GM21737 (cell line): ENCODE measurements around the gene GNB2.
"Not testable (repeated sequence)": the region's sequence is repeated elsewhere in the genome, so short reads cannot be mapped to it uniquely, and the experiment has no call there.

ENCODE experiments used
- ATAC-seq: cut with Tn5 transposase; IDR thresholded peaks from one replicate; pipeline ENCODE4 v1.9.1; 2021; ENCODE audit warnings: mild to moderate bottlenecking, moderate library complexity; ENCODE audit not compliant: unreplicated experiment

GNB2 gene

GRCh38 chr7:100693312-100694097 lies 20.0 kb downstream of the GNB2 start:
- peak; percentile 31 for ATAC-seq

GRCh38 chr7:100694098-100694745 lies 20.7 kb downstream of the GNB2 start, which contains the start of gene GIGYF1:
Gene GIGYF1, minus strand, starts transcription at chr7:100694250. Its CDS starts 6,012 bp downstream, at chr7:100688238.
- peak; percentile 38 for ATAC-seq

GRCh38 chr7:100696123-100696521 lies 22.6 kb downstream of the GNB2 start:
- no peak for ATAC-seq

GRCh38 chr7:100699018-100699417 lies 25.5 kb downstream of the GNB2 start:
- ATAC-seq = no peak

- ATAC-seq = not testable (repeated sequence)
Observed at GRCh38 chr7:100701089-100701488, 27.5 kb downstream of the GNB2 start.

GRCh38 chr7:100705320-100705752 lies 31.8 kb downstream of the GNB2 start:
- peak; percentile 56 for ATAC-seq

- ATAC-seq = peak; percentile 88
Observed at GRCh38 chr7:100705753-100706671, 32.5 kb downstream of the GNB2 start, which contains the start of gene POP7. Gene POP7, plus strand, starts transcription at chr7:100706121. Its CDS starts 710 bp downstream, at chr7:100706831.

GRCh38 chr7:100706672-100707311 lies 33.3 kb downstream of the GNB2 start:
- no peak for ATAC-seq

GRCh38 chr7:100708395-100708794 lies 34.9 kb downstream of the GNB2 start:
- ATAC-seq = no peak

GRCh38 chr7:100710452-100710851 lies 36.9 kb downstream of the GNB2 start:
- ATAC-seq = no peak

GRCh38 chr7:100711369-100711768 lies 37.8 kb downstream of the GNB2 start:
- ATAC-seq = no peak

GRCh38 chr7:100714725-100715124 lies 41.2 kb downstream of the GNB2 start:
- no peak for ATAC-seq

- ATAC-seq = not testable (repeated sequence)
Observed at GRCh38 chr7:100717073-100717472, 43.5 kb downstream of the GNB2 start.

GRCh38 chr7:100719523-100720278 lies 46.2 kb downstream of the GNB2 start:
- ATAC-seq = no peak

GRCh38 chr7:100720279-100720670 lies 46.7 kb downstream of the GNB2 start, which contains the start of gene EPO:
Gene EPO, plus strand, starts transcription at chr7:100720468. Its CDS starts 513 bp downstream, at chr7:100720981.
- ATAC-seq = no peak

GRCh38 chr7:100720671-100721504 lies 47.3 kb downstream of the GNB2 start:
- ATAC-seq = no peak

- no peak for ATAC-seq
Observed at GRCh38 chr7:100721505-100721812, 47.9 kb downstream of the GNB2 start.

GRCh38 chr7:100722480-100723212 lies 49.1 kb downstream of the GNB2 start:
- ATAC-seq = no peak
